ENCODE results near the gene SOCS1. TPM values are rescaled to one million over a fixed set of nuclear protein-coding genes. Genes with fewer than 3 reads are reported as not detected.

The SOCS1 gene
- 48.9 and 49.8 TPM in 2 replicates for total RNA-seq (2021; fragmentation: NEBNext Ultra II Directional; extraction: Animal tissue kit (Norgen Biotek cat#: 25700))
- 21.0 and 46.5 TPM in 2 replicates for polyA plus RNA-seq (2011; rRNA removed)
- 17.0 TPM for polyA plus RNA-seq (2011; cell fraction: cytosol; rRNA removed)
- polyA plus RNA-seq (2011; cell fraction: nucleus; rRNA removed): 36.0 TPM
- polyA plus RNA-seq (2012, experiment 1 of 2): 9.9 to 28.9 TPM (median 25.5 TPM) in 4 replicates
- polyA plus RNA-seq (2012, experiment 2 of 2): 20.5 TPM
- 83.3 TPM for polyA plus RNA-seq (2013, experiment 1 of 2)
- 90.5 TPM for polyA plus RNA-seq (2013, experiment 2 of 2)
- polyA minus RNA-seq (2011; rRNA and poly(A)+ RNA removed): 1.7 and 4.1 TPM in 2 replicates
- 22.5 TPM for polyA minus RNA-seq (2011; cell fraction: cytosol; rRNA and poly(A)+ RNA removed)
- 60.0 TPM for polyA minus RNA-seq (2011; cell fraction: nucleus; rRNA and poly(A)+ RNA removed)
- long read RNA-seq, experiment 1, transcript SOCS1-202 (1 exons, 1,784 nt): minor isoform, 27 of 76 reads
- long read RNA-seq, experiment 1, transcript SOCS1-201 (2 exons, 1,225 nt): major isoform, 49 of 76 reads
- long read RNA-seq, experiment 1, partial matches to known transcripts: 0 of 76 reads
- long read RNA-seq, experiment 1, other reads (novel, unspliced or antisense): 0 of 76 reads
- long read RNA-seq, experiment 2, partial matches to known transcripts: 0 of 1 reads
- long read RNA-seq, experiment 2, other reads (novel, unspliced or antisense): 0 of 1 reads

GRCh38 chr16:11255737-11256660, at the start of gene SOCS1:
TSS of gene SOCS1 (minus strand) at chr16:11256204. CDS start at chr16:11255478, 726 bp downstream.
- peak; percentile 59 to 95 for DNase-seq (ENCODE audit: low read depth in 1 of 2, low spot score in 2 of 2)
- peak within 1 kb of the TSS; percentile 60; the same call in 1 of the 2 replicates for H2AFZ ChIP-seq (ENCODE audit: low read length)
- H4K8ac ChIP-seq (ENCODE audit: extremely low read depth, insufficient read depth, low read length): peak within 1 kb of the TSS; percentile 92
- peaks cover 11 to 22% of the 10 kb centered on the region in 2 experiments for H4K20me1 ChIP-seq (replicated peaks in 1 of 2; ENCODE audit: control insufficient read depth in 1 of 2, insufficient read depth in 2 of 2, low read length in 2 of 2)
- peak within 1 kb of the TSS; percentile 61 to 97 (median 74) for H3K4me3 ChIP-seq (ENCODE audit: extremely low read depth in 1 of 4, insufficient read depth in 2 of 4, low read depth in 3 of 4, low read length in 4 of 4)
- H3K4me1 ChIP-seq (replicated peaks in 1 of 4; ENCODE audit: control insufficient read depth in 3 of 4, insufficient read depth in 4 of 4, low read length in 3 of 4): peaks cover 0 to 23% (median 8%) of the 10 kb centered on the region in 4 experiments; a peak in 5 of 7 replicates
- peak within 1 kb of the TSS; percentile 27; the same call in 1 of the 2 replicates for H2BK5ac ChIP-seq (ENCODE audit: low read depth, low read length)
- H4K91ac ChIP-seq (replicated peaks; ENCODE audit: insufficient read length, low read length): peak within 1 kb of the TSS; percentile 93
- H3K14ac ChIP-seq (ENCODE audit: insufficient read length): no peak within 1 kb of the TSS
- no peaks in the 10 kb centered on the region; a peak in 1 of 7 replicates for H3K27me3 ChIP-seq (replicated peaks in 1 of 4; ENCODE audit: control insufficient read depth in 3 of 4, extremely low read depth in 1 of 4, insufficient read depth in 3 of 4, low read length in 3 of 4)
- peak within 1 kb of the TSS; percentile 68; the same call in 1 of the 2 replicates for H2BK12ac ChIP-seq (ENCODE audit: low read depth, low read length)
- H2BK15ac ChIP-seq (ENCODE audit: low read length): no peak within 1 kb of the TSS
- H3K36me3 ChIP-seq (ENCODE audit: control insufficient read depth in 2 of 4, insufficient read depth in 4 of 4, low read length in 3 of 4): peaks cover 0 to 8% (median 5%) of the 10 kb centered on the region in 4 experiments; a peak in 5 of 8 replicates
- FAIRE-seq: no peak
- 2% methylated on average over 43 of the region's 100 CpGs; no CpG with 5 or more reads in 1 of the 2 experiments for WGBS, 2 experiments (ENCODE audit: extremely low coverage in 1 of 2, insufficient coverage in 1 of 2, insufficient read length in 1 of 2, insufficient replicate concordance in 2 of 2, low coverage in 1 of 2, low lambda C conversion rate in 2 of 2, missing lambda C conversion rate in 1 of 2)
- POLR2A ChIA-PET (ENCODE audit: partially characterized antibody): interaction anchor here (0.7 to 4.6 kb wide), 68 partner anchors 8 to 310 kb away, joined by 3 to 32 read pairs (median 4); partner anchors contain the start of genes PRM3 and TNP2
- peak within 1 kb of the TSS; percentile 79 for H3K4ac ChIP-seq (replicated peaks; ENCODE audit: insufficient read length, low read depth, low read length)
- no peaks in the 10 kb centered on the region for H3K9me3 ChIP-seq (ENCODE audit: insufficient read depth in 2 of 2, low read depth in 1 of 2, low read length in 1 of 2)
- peak within 1 kb of the TSS; percentile 82 to 96 for H3K4me2 ChIP-seq (ENCODE audit: insufficient read depth in 1 of 2, low read depth in 2 of 2, low read length in 2 of 2)
- H4K5ac ChIP-seq (ENCODE audit: insufficient read length, low read depth, low read length): peak within 1 kb of the TSS; percentile 75
- H3K79me2 ChIP-seq (ENCODE audit: control insufficient read depth in 1 of 2, insufficient read depth in 2 of 2, low read length in 2 of 2): peaks cover 0 to 28% of the 10 kb centered on the region in 2 experiments; a peak in 2 of 4 replicates
- H2BK20ac ChIP-seq (ENCODE audit: low read length): peak within 1 kb of the TSS; percentile 55; the same call in 1 of the 2 replicates
- H3K27ac ChIP-seq (ENCODE audit: low read depth, low read length): no peak within 1 kb of the TSS
- CTCF ChIA-PET (ENCODE audit: partially characterized antibody): interaction anchor here (0.7 to 6.8 kb wide), 51 partner anchors 14 to 347 kb away, joined by 3 to 79 read pairs (median 5); partner anchors contain the start of genes PRM3 and TNP2
- H2BK120ac ChIP-seq (replicated peaks; ENCODE audit: low read depth, low read length): peak within 1 kb of the TSS; percentile 69
- H3K9ac ChIP-seq (replicated peaks in 1 of 4; ENCODE audit: extremely low read depth in 1 of 4, low read depth in 3 of 4, low read length in 3 of 4): peak within 1 kb of the TSS; percentile 63 to 83 (median 68)
- no peak within 1 kb of the TSS for H3K23ac ChIP-seq (ENCODE audit: insufficient read length)
- no peak within 1 kb of the TSS for H2AK5ac ChIP-seq (ENCODE audit: low read depth, low read length)
- H3K18ac ChIP-seq (ENCODE audit: extremely low read depth, low read length): peak within 1 kb of the TSS; percentile 89
- peaks cover 4% of the 10 kb centered on the region; the same call in 1 of the 2 replicates for H3K79me1 ChIP-seq (ENCODE audit: low read depth, low read length)
- peaks cover 15% of the 10 kb centered on the region for H3K23me2 ChIP-seq (ENCODE audit: low read depth, low read length)
- H3K56ac ChIP-seq (replicated peaks; ENCODE audit: insufficient read length, low read depth, low read length): peak within 1 kb of the TSS; percentile 75
- no peak for TF ChIP-seq SRF (IDR thresholded peaks at IDR 0.05; ENCODE audit: low read depth, low read length)
- 0 out of 2 replicates have a peak, but pooled peaks have one; percentile 17 for TF ChIP-seq GABPA (IDR thresholded peaks at IDR 0.05; ENCODE audit: borderline replicate concordance, insufficient read depth, low read length)
- no peak for TF ChIP-seq FOSL1 (IDR thresholded peaks at IDR 0.05; ENCODE audit: insufficient read depth, low read depth, low read length)
- no peak for TF ChIP-seq RXRA (IDR thresholded peaks at IDR 0.05; ENCODE audit: insufficient read depth, low read depth, low read length)
- TF ChIP-seq TEAD4 (IDR thresholded peaks at IDR 0.05; ENCODE audit: low read depth, low read length): no peak

Measured in H1 (cell line).